Measurements from ENCODE around the gene CRISPLD2. TPM values are rescaled to one million over a fixed set of nuclear protein-coding genes. Genes with fewer than 3 reads are reported as not detected.

Gene CRISPLD2
- total RNA-seq, 4 donors from 2014 or later = 54.9 to 109 (median 63.4) TPM

DNA sequence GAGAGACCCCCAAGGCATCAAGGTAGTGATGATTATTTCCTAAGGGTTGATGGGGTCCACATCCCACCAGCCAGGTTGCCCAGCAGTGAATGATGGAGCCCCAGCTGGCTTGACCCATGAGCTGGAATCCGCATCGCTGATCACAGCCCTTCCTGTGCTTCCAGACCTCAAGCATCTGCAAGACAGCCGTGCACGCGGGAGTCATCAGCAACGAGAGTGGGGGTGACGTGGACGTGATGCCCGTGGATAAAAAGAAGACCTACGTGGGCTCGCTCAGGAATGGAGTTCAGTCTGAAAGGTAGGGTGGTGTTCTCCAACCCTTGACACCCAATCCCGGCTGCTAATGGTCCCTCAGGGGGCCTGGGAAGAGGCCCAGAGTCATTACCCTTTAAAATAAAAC lies 69.3 kb downstream of the CRISPLD2 start:
- Histone ChIP-seq H3K27me3 (no peaks in the 10 kb centered on the region), H3K4me3 (no peak overlapping the region), H3K4me1 (peaks cover 21% of the 10 kb centered on the region), H3K27ac (no peak overlapping the region), H3K9me3 (no peaks in the 10 kb centered on the region), H3K36me3 (peaks cover 26% of the 10 kb centered on the region)
- 69% methylated on average over 12 of the region's 12 CpGs for WGBS
- no peak for DNase-seq (ENCODE audit: low spot score in 2 of 2)
- TF ChIP-seq POLR2AphosphoS5 (IDR thresholded peaks at IDR 0.05) = no peak
- TF ChIP-seq EP300 (IDR thresholded peaks at IDR 0.05) = no peak
- TF ChIP-seq POLR2A (IDR thresholded peaks at IDR 0.05) = no peak
- TF ChIP-seq, protein P1, sequence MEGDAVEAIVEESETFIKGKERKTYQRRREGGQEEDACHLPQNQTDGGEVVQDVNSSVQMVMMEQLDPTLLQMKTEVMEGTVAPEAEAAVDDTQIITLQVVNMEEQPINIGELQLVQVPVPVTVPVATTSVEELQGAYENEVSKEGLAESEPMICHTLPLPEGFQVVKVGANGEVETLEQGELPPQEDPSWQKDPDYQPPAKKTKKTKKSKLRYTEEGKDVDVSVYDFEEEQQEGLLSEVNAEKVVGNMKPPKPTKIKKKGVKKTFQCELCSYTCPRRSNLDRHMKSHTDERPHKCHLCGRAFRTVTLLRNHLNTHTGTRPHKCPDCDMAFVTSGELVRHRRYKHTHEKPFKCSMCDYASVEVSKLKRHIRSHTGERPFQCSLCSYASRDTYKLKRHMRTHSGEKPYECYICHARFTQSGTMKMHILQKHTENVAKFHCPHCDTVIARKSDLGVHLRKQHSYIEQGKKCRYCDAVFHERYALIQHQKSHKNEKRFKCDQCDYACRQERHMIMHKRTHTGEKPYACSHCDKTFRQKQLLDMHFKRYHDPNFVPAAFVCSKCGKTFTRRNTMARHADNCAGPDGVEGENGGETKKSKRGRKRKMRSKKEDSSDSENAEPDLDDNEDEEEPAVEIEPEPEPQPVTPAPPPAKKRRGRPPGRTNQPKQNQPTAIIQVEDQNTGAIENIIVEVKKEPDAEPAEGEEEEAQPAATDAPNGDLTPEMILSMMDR (IDR thresholded peaks at IDR 0.05) = no peak

DNA sequence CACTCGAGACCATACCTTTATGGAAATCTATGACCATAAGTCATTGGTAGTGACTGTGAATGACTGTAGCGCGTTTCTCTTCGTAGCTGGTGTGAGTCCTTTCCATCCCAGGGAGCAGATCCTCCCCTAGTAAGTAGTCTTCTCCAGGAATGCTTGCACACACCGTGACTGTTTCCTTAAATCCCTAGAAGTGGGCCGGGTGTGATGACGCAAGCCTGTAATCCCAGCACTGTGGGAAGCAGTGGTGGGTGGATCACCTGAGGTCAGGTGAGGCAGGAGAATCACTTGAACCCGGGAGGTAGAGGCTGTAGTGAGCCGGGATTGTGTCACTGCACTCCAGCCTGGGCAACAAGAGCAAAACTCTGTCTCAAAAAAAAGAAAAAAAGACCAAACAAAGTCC lies 70.6 kb downstream of the CRISPLD2 start:
- Histone ChIP-seq H3K27ac (no peak overlapping the region), H3K36me3 (peaks cover 18% of the 10 kb centered on the region), H3K27me3 (no peaks in the 10 kb centered on the region), H3K4me3 (no peak overlapping the region), H3K4me1 (peaks cover 7% of the 10 kb centered on the region), H3K9me3 (no peaks in the 10 kb centered on the region)
- WGBS = 85% methylated on average over 9 of the region's 9 CpGs
- TF ChIP-seq POLR2A (IDR thresholded peaks at IDR 0.05) = no peak
- no peak for TF ChIP-seq POLR2AphosphoS5 (IDR thresholded peaks at IDR 0.05)
- no peak for TF ChIP-seq EP300 (IDR thresholded peaks at IDR 0.05)
- TF ChIP-seq, protein P1 (IDR thresholded peaks at IDR 0.05) = no peak
- no peak for DNase-seq (ENCODE audit: low spot score in 2 of 2)

DNA sequence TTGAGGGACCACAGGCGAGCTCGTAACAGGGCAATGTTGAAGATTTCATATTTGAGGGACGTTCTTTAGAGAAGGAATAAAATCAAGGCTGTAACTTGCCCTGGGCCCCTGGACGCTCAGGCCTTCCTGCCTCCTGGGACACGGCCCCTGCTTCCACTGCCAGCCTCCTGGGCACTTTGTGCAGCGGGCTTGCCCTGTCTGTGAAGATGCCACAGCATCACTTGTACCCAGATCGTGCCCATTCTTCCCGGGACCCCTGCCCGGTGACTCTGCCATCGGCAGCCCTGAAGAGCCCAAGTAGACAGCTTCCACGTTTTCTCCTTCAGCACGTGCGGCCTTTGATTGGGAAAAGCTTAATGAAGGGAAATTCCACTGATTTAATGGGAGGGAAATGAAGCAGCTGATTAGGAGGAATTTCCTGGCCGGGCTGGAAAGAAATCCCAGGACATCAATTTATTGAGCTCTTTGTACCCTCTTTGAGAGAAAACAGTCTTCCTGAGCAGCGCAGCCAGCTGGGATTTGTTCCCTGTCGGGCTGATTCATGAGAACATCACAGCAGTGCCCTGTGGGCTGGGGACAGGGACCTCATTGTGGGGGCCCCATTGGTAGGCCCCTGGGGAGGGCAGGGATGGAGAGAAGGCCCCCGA lies 71.5 kb downstream of the CRISPLD2 start:
- Histone ChIP-seq H3K9me3 (no peaks in the 10 kb centered on the region), H3K4me1 (peaks cover under 1% of the 10 kb centered on the region), H3K4me3 (no peak overlapping the region), H3K27ac (no peak overlapping the region), H3K27me3 (no peaks in the 10 kb centered on the region), H3K36me3 (peaks cover 13% of the 10 kb centered on the region)
- WGBS = 74% methylated on average over 14 of the region's 17 CpGs
- DNase-seq (ENCODE audit: low spot score in 2 of 2) = no peak
- TF ChIP-seq EP300 (IDR thresholded peaks at IDR 0.05) = no peak
- no peak for TF ChIP-seq POLR2A (IDR thresholded peaks at IDR 0.05)
- TF ChIP-seq POLR2AphosphoS5 (IDR thresholded peaks at IDR 0.05) = no peak
- TF ChIP-seq, protein P1 (IDR thresholded peaks at IDR 0.05) = no peak

DNA sequence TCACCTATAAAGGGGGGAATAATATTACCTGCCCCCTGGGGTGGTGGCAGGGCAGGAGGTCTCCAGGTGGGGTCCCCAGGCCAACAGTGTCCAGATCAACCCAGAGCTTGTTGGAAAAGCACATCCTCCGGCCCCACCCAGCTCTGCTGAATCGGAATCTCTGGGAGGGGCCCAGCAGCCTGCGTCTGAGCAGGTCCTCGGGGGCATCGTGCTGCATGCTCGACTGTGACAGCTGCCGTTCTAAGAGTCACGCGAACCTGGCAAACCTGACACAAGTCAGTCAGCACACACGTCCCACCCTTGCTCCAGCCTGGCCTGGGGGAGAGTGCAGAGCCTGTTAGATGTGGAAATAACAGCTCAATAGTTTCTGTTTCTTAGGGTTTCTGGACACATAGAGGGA lies 72.3 kb downstream of the CRISPLD2 start:
- Histone ChIP-seq H3K36me3 (peaks cover 10% of the 10 kb centered on the region), H3K4me3 (no peak overlapping the region), H3K9me3 (no peaks in the 10 kb centered on the region), H3K4me1 (no peaks in the 10 kb centered on the region), H3K27me3 (no peaks in the 10 kb centered on the region), H3K27ac (no peak overlapping the region)
- WGBS = 66% methylated on average over 9 of the region's 10 CpGs
- no peak for DNase-seq (ENCODE audit: low spot score in 2 of 2)
- TF ChIP-seq, protein P1 (IDR thresholded peaks at IDR 0.05) = no peak
- TF ChIP-seq POLR2AphosphoS5 (IDR thresholded peaks at IDR 0.05) = no peak
- TF ChIP-seq EP300 (IDR thresholded peaks at IDR 0.05) = no peak
- TF ChIP-seq POLR2A (IDR thresholded peaks at IDR 0.05) = no peak

DNA sequence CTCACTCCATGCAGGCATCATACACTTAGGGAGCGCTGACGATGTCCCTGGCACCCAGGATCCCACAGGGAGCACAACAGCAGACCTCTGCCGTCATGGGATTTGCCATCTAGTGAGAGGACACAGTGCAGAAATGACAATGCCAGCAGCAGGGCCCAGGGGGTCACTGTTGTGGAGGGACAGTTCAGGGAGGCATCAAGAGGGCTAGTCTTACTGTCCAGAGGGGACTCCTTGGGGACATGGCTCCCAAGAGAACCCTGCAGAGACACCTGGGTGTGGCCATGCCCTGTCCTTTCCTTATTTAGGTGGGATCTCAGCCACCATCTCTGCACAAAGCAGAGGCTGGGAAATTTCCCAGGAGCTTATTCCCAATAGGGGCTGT lies 73.7 kb downstream of the CRISPLD2 start:
- Histone ChIP-seq H3K27ac (no peak overlapping the region), H3K9me3 (no peaks in the 10 kb centered on the region), H3K36me3 (peaks cover 10% of the 10 kb centered on the region), H3K4me3 (no peak overlapping the region), H3K4me1 (no peaks in the 10 kb centered on the region), H3K27me3 (no peaks in the 10 kb centered on the region)
- TF ChIP-seq POLR2AphosphoS5 (IDR thresholded peaks at IDR 0.05) (no peak), POLR2A (IDR thresholded peaks at IDR 0.05) (no peak)
- TF ChIP-seq, protein P1 (IDR thresholded peaks at IDR 0.05) = no peak
- WGBS = 100% methylated on average over 3 of the region's 3 CpGs
- DNase-seq (ENCODE audit: low spot score in 2 of 2) = no peak

Measured in suprapubic skin (tissue), 4 donors.